GM12865 (cell line): ENCODE results near the gene PLEKHG4B.

Experiments
- DNase-seq: peaks from one replicate; pipeline ENCODE4 v3.0.0; 2010; ENCODE audit warnings: low read depth
- H3K4me3 ChIP-seq: 2 replicates; pipeline ENCODE4 v1.5.1; 2011; ENCODE audit warnings: mild to moderate bottlenecking, low read depth, low read length, control low read depth
- CTCF ChIP-seq: IDR thresholded peaks from 2 replicates; pipeline ENCODE4 v1.5.1; 2011; ENCODE audit warnings: low read length, control low read depth, low read depth, inconsistent platforms; ENCODE audit not compliant: insufficient read depth; ENCODE audit errors: missing control alignments

The PLEKHG4B gene

GRCh38 chr5:199197-199949 lies 107.4 kb downstream of the PLEKHG4B start:
- no peak for DNase-seq
- no peak overlapping the region for H3K4me3 ChIP-seq
- no peak for TF ChIP-seq CTCF

- DNase-seq, result no peak
- TF ChIP-seq CTCF, result no peak
- H3K4me3 ChIP-seq, result no peak overlapping the region
Observed at GRCh38 chr5:199950-200645, 108.1 kb downstream of the PLEKHG4B start.

- no peak for TF ChIP-seq CTCF
Observed at GRCh38 chr5:200985-201384, 109.0 kb downstream of the PLEKHG4B start.

GRCh38 chr5:201672-202071 lies 109.7 kb downstream of the PLEKHG4B start:
- no peak for TF ChIP-seq CTCF
- DNase-seq, result no peak
- H3K4me3 ChIP-seq, result no peak overlapping the region

More at GRCh38 chr5:200985-201384, 109.0 kb downstream of the PLEKHG4B start:
- no peak for DNase-seq
- H3K4me3 ChIP-seq, result no peak overlapping the region

- DNase-seq, result no peak
- TF ChIP-seq CTCF, result no peak
- no peak overlapping the region for H3K4me3 ChIP-seq
Observed at GRCh38 chr5:203246-203930, 111.4 kb downstream of the PLEKHG4B start.

- no peak for TF ChIP-seq CTCF
- no peak overlapping the region for H3K4me3 ChIP-seq
- DNase-seq, result no peak
Observed at GRCh38 chr5:204001-204400, 112.0 kb downstream of the PLEKHG4B start.
